SK-N-MC (cell line): ENCODE results near the gene HINT1.

ENCODE experiments used
- EZH2 ChIP-seq: fragments of 200-600 bp; sonication (generic); IDR thresholded peaks from one replicate; pipeline ENCODE4 v1.6.1; 2017; ENCODE audit warnings: antibody characterized with exemption
- FOXP2 ChIP-seq: optimal IDR thresholded peaks from 2 replicates; pipeline ENCODE3; 2011; ENCODE audit warnings: mild to moderate bottlenecking, moderate library complexity; ENCODE audit not compliant: insufficient read depth; ENCODE audit errors: extremely low read length, control extremely low read depth
- POLR2AphosphoS5 ChIP-seq: IDR thresholded peaks from 2 replicates; pipeline ENCODE4 v1.6.1; 2012; ENCODE audit warnings: mild to moderate bottlenecking, low read depth, low read length, borderline replicate concordance

GRCh38 chr5:131212471-131213021 is 47.5 kb upstream of the HINT1 start:
- no peak for TF ChIP-seq EZH2
- no peak for TF ChIP-seq POLR2AphosphoS5
- TF ChIP-seq FOXP2: no peak
